GM10266 (cell line): ENCODE results near the gene ELAVL1.

Experiments
- DNase-seq: peaks from one replicate; pipeline ENCODE4 v3.0.0; 2012; ENCODE audit errors: extremely low spot score
- CTCF ChIP-seq: IDR thresholded peaks from 2 replicates; pipeline ENCODE4 v1.5.1; 2012; ENCODE audit warnings: mild to moderate bottlenecking, low read depth; ENCODE audit not compliant: control insufficient read depth, insufficient read depth; ENCODE audit errors: missing control alignments

ELAVL1 gene

GRCh38 chr19:7913652-7914051 is 91.8 kb downstream of the ELAVL1 start:
- no peak for DNase-seq
- TF ChIP-seq CTCF = no peak

- no peak for TF ChIP-seq CTCF
- DNase-seq = no peak
Observed at GRCh38 chr19:7912697-7913564, 92.5 kb downstream of the ELAVL1 start.

GRCh38 chr19:7912144-7912696 is 93.2 kb downstream of the ELAVL1 start:
- TF ChIP-seq CTCF = no peak
- no peak for DNase-seq

- DNase-seq = no peak
- TF ChIP-seq CTCF = no peak
Observed at GRCh38 chr19:7911508-7912143, 93.8 kb downstream of the ELAVL1 start.

DNA sequence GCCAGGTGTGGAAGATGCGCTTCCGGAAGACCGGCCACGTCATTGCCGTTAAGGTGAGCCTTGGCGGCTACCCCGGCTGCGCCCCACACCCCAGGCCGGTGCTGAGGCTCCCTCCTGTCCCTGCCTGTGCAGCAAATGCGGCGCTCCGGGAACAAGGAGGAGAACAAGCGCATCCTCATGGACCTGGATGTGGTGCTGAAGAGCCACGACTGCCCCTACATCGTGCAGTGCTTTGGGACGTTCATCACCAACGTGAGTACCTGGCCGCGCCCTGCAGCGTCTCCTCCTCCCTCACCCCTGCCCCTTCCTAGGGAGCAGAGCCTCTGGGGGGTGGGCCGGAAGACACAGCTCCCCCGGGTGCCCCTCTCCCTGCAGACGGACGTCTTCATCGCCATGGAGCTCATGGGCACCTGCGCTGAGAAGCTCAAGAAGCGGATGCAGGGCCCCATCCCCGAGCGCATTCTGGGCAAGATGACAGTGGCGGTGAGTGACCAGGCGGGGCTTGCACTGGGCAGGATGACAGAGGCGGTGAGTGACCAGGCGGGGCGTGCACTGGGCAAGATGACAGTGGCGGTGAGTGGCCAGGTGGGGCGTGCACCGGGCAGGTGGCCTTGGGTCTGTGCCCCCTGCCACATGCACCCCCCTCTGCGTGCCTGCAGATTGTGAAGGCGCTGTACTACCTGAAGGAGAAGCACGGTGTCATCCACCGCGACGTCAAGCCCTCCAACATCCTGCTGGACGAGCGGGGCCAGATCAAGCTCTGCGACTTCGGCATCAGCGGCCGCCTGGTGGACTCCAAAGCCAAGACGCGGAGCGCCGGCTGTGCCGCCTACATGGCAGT is 94.9 kb downstream of the ELAVL1 start:
- no peak for DNase-seq
- no peak for TF ChIP-seq CTCF

DNA sequence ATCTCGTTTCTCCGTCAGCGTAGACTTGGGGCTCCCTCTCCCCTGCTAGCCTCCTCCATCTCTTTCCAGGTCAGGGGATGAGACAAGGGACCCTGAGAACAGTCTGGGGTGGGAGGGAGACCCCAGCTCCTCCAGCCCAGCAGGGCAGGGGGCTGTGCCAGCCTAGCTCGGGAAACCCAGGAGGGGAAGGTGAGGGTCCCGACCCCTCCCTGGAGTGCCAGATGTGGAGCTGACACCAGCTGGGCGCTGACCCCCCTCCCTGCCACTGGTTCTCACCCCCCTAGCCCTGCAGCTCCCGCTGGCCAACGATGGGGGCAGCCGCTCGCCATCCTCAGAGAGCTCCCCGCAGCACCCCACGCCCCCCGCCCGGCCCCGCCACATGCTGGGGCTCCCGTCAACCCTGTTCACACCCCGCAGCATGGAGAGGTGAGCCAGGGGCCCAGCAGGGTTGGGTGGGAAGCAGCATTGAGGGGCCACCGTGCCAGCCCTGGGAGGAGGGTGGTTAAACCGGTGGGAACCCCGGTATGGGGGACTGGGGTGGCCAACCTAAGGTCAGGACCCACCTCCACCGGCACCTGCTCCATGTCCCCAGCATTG is 95.9 kb downstream of the ELAVL1 start:
- TF ChIP-seq CTCF = no peak
- no peak for DNase-seq
